ENCODE results near the gene SLC38A2. TPM values are rescaled to one million over a fixed set of nuclear protein-coding genes. Genes with fewer than 3 reads are reported as not detected.

SLC38A2 gene
- total and polyA plus RNA-seq, 2 of the 4 experiments (the other 2 are of a cell fraction) = 313 to 881 TPM

DNA sequence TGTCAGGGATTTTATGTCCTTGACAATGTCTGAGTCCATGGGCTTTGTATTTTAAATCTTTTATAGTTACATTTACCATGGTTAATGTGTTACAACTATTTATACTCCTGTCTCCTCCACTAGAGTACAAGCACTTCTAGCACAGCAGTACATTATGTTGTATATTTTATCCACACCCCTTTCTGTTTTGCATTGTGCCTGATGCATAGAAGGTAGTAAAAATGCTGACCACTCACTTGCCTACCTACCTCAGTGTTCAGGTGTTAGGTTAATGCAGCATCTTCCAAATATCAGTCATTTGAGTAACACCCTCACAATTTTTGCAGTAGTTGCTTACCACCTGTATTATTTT lies 31.1 kb upstream of the SLC38A2 start:
- H4K91ac ChIP-seq (ENCODE audit: insufficient read depth, low read depth, low read length) = peak overlapping the region; percentile 71
- H4K20me1 ChIP-seq (ENCODE audit: insufficient read depth, low read length) = no peaks in the 10 kb centered on the region
- peak overlapping the region; percentile 81 for H2BK15ac ChIP-seq (ENCODE audit: low read depth, low read length)
- H3K23ac ChIP-seq (ENCODE audit: low read depth, low read length) = peak overlapping the region; percentile 90; the same call in 1 of the 2 replicates
- peak overlapping the region; percentile 38; the same call in 1 of the 2 replicates for H3K27ac ChIP-seq (ENCODE audit: insufficient read depth, low read length)
- H3K18ac ChIP-seq (ENCODE audit: low read depth, low read length) = peak overlapping the region; percentile 84
- ATAC-seq (ENCODE audit: low read depth) = no peak
- H2BK120ac ChIP-seq (ENCODE audit: low read depth, low read length) = peak overlapping the region; percentile 97
- H3K56ac ChIP-seq (ENCODE audit: extremely low read depth, insufficient read depth, low read length) = peak overlapping the region; percentile 57; the same call in 1 of the 2 replicates
- no peak overlapping the region for H2AFZ ChIP-seq (replicated peaks; ENCODE audit: low read length, poor library complexity)
- H3K4me1 ChIP-seq (ENCODE audit: control insufficient read depth, insufficient read depth, low read length) = peaks cover 23% of the 10 kb centered on the region
- H3K4me2 ChIP-seq (ENCODE audit: low read depth, low read length) = peak overlapping the region; percentile 37; the same call in 1 of the 2 replicates
- DNase-seq = no peak
- dilution Hi-C loops (cut with HindIII; ENCODE audit: low sequenced_read_pairs, unreplicated experiment) = no loop called here
- peak overlapping the region; percentile 98 for H2BK5ac ChIP-seq (ENCODE audit: low read depth, low read length, poor library complexity, severe bottlenecking)
- no peak overlapping the region for H2AK9ac ChIP-seq (replicated peaks; ENCODE audit: low read depth, low read length, poor library complexity)
- H3K4ac ChIP-seq (ENCODE audit: low read depth, low read length) = peak overlapping the region; percentile 87; the same call in 1 of the 2 replicates
- H3K79me1 ChIP-seq (ENCODE audit: low read depth in 1 of 2, low read length in 2 of 2) = peaks cover 16 to 29% of the 10 kb centered on the region in 2 experiments; a peak in 3 of 4 replicates
- no peaks in the 10 kb centered on the region for H3K36me3 ChIP-seq (ENCODE audit: control insufficient read depth, insufficient read depth, low read length)
- peak overlapping the region; percentile 33; the same call in 1 of the 2 replicates for H4K5ac ChIP-seq (ENCODE audit: low read depth, low read length)
- H4K8ac ChIP-seq (ENCODE audit: low read depth in 2 of 2, low read length in 2 of 2) = peak overlapping the region; percentile 19 to 93; a peak in 3 of 4 replicates
- H3K14ac ChIP-seq (replicated peaks; ENCODE audit: low read depth, low read length) = peak overlapping the region; percentile 82
- peak overlapping the region; percentile 95 for H2BK20ac ChIP-seq (ENCODE audit: low read depth, low read length)
- no peaks in the 10 kb centered on the region for H3K9me3 ChIP-seq (ENCODE audit: control insufficient read depth, insufficient read depth, low read length)
- ChIA-PET POLR2A (ENCODE audit: unreplicated experiment) (no interaction called here), CTCF (interaction anchor here (1.1 kb wide), 1 partner anchor 28 kb away, joined by 4 read pairs; no protein-coding TSS in a partner anchor)
- H3K9ac ChIP-seq (ENCODE audit: low read depth, low read length) = no peak overlapping the region
- TF ChIP-seq NFE2L2 (IDR thresholded peaks at IDR 0.05; ENCODE audit: low read depth, low read length) (no peak), MXI1 (IDR thresholded peaks at IDR 0.05; ENCODE audit: borderline replicate concordance, low read depth, low read length) (no peak), CHD1 (IDR thresholded peaks at IDR 0.05; ENCODE audit: low read depth, low read length) (no peak), MAFK (IDR thresholded peaks at IDR 0.05; ENCODE audit: low read depth, low read length) (no peak), FOS (IDR thresholded peaks at IDR 0.05; ENCODE audit: low read depth, low read length) (no peak), CEBPB (IDR thresholded peaks at IDR 0.05; ENCODE audit: low read depth, low read length) (no peak), RCOR1 (IDR thresholded peaks at IDR 0.05; ENCODE audit: insufficient replicate concordance, low read length) (no peak), SMC3 (IDR thresholded peaks at IDR 0.05; ENCODE audit: low read depth, low read length) (no peak), RAD21 (IDR thresholded peaks at IDR 0.05; ENCODE audit: low read length) (no peak)
- TF ChIP-seq, protein P1, sequence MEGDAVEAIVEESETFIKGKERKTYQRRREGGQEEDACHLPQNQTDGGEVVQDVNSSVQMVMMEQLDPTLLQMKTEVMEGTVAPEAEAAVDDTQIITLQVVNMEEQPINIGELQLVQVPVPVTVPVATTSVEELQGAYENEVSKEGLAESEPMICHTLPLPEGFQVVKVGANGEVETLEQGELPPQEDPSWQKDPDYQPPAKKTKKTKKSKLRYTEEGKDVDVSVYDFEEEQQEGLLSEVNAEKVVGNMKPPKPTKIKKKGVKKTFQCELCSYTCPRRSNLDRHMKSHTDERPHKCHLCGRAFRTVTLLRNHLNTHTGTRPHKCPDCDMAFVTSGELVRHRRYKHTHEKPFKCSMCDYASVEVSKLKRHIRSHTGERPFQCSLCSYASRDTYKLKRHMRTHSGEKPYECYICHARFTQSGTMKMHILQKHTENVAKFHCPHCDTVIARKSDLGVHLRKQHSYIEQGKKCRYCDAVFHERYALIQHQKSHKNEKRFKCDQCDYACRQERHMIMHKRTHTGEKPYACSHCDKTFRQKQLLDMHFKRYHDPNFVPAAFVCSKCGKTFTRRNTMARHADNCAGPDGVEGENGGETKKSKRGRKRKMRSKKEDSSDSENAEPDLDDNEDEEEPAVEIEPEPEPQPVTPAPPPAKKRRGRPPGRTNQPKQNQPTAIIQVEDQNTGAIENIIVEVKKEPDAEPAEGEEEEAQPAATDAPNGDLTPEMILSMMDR (conservative IDR thresholded peaks at IDR 0.05; ENCODE audit: low read depth, low read length) = no peak
- in situ Hi-C loops (cut with MboI; ENCODE audit: low sequenced_read_pairs) = no loop called here
- intact Hi-C loops (cut with micrococcal nuclease) = loop anchor here (5.0 kb wide), 1 partner anchor 69 kb away; no protein-coding TSS in a partner anchor
- H2AK5ac ChIP-seq (ENCODE audit: low read depth, low read length) = peak overlapping the region; percentile 59; the same call in 1 of the 2 replicates
- no TSS peak for BruUV-seq (replicated peaks)
- H3K4me3 ChIP-seq (ENCODE audit: insufficient read depth, low read depth, low read length) = no peak overlapping the region
- no peaks in the 10 kb centered on the region for H3K27me3 ChIP-seq (ENCODE audit: control insufficient read depth, insufficient read depth, low read length)
- peaks cover 19% of the 10 kb centered on the region for H3K9me1 ChIP-seq (ENCODE audit: insufficient read depth, low read length)

Measured in IMR-90 (cell line).